GM19351 (cell line): ENCODE measurements around the gene LHX1.

Experiments
- ATAC-seq: cut with Tn5 transposase; IDR thresholded peaks from one replicate; pipeline ENCODE4 v1.9.1; 2021; ENCODE audit warnings: mild to moderate bottlenecking, moderate library complexity; ENCODE audit not compliant: unreplicated experiment

The LHX1 gene

DNA sequence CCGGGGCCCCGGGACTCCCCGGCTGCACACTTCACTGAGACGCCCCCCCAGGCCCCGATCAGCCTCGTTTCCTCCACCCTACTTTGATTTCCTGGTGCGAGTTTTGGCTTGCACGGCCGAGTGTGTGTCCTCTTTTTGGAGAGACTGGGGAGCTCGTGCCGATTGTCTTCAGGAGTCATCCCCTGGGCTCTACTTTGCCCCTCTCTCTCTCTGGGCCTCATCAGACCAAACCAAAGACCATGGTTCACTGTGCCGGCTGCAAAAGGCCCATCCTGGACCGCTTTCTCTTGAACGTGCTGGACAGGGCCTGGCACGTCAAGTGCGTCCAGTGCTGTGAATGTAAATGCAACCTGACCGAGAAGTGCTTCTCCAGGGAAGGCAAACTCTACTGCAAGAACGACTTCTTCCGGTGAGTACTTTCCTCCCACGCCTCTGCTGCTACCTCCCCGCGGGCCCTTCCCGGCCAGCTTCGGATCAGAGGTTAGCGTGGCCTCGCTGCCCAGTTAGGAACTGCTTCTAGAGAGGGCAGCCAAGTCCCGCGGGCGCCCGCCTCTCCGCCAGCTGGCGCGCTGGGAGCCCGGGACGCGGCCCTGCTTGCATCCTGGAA, 787 bp downstream of the LHX1 start:
- ATAC-seq: no peak

DNA sequence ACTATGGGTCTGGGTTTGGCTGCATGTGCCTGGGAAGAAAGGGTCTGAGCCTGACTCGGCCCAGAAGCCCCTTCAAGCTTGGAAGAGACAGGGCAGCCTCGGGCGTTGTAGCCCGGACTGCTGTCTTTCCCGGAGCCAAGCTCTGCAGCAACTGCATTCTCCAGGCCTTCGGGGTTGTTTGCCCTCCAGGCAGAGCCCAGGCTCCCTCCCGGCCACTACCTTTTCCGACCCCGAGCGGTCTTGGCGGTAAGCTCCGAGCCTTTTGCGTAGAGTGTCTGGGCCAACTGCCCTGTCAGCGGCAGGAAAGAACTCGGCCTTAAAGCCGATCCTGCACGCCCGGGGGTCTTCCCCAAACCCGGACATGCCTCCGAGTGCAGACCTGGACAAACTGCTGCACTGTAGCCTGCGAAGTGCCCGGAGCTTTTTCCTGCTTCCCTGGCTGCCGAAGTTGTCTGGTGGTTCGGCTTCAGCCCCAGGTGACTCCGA, 1.3 kb downstream of the LHX1 start:
- ATAC-seq: no peak

DNA sequence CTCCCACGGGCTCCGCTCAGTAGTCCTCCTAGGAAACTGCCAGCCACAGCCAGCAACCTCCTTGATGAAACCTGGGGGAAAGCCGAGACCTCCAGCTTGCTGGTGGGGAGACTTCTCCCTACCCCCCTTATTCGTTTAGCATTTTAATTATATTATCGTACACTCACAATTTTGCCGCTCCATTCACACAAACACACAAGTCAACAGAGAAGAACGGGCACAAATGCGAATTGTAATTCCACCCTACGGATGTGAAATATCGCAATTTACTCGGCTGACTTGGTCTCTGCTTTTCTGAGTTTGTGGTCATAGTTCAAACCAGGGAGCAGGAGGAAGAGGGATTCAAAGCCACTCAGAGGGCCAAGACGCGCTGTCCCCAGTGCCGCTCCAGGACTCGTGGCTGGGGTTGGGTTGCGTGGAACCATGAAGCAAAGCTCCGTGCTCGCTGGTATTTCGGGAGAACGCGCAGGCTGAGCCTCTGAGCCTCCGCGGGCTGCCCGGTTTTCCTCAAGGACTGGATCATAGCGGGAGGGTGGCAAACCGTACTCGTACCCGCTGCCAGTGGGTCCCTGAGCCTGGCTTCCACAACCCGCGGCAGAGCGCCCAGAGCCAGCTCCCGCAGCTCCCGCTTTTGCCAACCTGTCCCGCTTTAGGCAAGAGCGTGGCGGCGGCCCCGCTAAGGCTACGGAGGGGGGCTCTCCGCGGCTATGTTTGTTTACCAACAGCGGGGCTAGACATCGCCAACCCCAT, 2.0 kb downstream of the LHX1 start:
- no peak for ATAC-seq

- no peak for ATAC-seq
Observed at GRCh38 chr17:36939802-36940312, 2.6 kb downstream of the LHX1 start.

DNA sequence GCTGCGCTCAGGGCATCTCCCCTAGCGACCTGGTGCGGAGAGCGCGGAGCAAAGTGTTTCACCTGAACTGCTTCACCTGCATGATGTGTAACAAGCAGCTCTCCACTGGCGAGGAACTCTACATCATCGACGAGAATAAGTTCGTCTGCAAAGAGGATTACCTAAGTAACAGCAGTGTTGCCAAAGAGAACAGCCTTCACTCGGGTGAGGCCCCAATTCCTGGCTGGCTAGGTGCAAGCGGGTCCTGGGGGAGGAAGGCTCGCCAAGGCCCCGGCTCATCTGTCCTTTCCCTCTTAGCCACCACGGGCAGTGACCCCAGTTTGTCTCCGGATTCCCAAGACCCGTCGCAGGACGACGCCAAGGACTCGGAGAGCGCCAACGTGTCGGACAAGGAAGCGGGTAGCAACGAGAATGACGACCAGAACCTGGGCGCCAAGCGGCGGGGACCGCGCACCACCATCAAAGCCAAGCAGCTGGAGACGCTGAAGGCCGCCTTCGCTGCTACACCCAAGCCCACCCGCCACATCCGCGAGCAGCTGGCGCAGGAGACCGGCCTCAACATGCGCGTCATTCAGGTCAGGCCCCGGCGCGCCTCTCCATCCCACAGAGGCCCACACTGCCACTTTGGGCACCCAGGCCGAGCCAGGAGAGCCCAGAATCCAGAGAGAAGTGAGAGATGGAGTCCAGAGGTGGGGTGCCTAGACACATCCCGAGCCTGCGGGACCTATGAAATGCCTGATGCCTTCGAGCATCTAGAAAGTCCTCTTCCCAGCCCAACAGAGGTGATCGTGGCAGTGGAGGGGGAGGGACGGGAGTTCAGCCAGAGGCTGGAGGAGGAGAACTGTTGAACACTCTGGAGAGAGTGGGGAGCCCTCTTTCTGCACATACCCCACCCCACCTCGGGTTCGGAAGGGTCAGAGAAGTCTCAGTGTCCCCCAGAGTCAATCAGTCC, 3.3 kb downstream of the LHX1 start:
- no peak for ATAC-seq

DNA sequence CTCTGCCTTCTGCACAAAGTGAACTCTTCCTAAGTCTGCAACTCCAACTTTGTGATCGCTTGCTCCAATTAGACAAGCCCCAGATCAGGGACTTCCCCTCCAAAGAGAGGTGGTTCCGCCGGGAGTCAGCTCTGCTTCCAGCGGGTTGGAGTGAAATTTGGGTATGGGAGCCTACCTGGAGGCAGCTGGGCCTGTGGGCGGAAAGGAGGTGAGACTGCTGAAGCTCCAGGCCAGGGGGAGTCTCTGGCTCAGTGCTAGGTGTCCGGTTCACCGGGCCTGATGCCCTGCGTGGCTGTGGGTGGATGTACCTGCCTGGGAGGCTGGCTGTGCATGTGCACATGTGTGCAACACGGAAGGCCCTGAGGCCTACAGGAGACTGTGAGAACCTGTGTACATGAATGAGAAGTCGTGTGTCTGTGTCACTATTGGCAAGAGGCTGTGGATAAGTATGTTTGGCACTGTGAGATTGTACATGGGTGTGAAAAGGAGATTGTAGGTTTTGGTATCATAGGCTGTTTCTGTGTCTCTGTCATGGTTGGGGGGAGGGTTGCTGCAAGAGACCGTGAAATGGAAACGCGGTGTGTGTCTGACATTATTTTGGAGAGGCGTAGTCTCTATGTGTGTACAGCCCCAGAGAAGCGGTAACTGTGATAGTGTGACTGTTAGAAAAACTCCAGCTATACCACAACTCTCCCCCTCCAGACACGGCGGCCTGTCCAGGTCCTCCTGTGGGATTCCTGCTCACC, 4.2 kb downstream of the LHX1 start:
- ATAC-seq: no peak

DNA sequence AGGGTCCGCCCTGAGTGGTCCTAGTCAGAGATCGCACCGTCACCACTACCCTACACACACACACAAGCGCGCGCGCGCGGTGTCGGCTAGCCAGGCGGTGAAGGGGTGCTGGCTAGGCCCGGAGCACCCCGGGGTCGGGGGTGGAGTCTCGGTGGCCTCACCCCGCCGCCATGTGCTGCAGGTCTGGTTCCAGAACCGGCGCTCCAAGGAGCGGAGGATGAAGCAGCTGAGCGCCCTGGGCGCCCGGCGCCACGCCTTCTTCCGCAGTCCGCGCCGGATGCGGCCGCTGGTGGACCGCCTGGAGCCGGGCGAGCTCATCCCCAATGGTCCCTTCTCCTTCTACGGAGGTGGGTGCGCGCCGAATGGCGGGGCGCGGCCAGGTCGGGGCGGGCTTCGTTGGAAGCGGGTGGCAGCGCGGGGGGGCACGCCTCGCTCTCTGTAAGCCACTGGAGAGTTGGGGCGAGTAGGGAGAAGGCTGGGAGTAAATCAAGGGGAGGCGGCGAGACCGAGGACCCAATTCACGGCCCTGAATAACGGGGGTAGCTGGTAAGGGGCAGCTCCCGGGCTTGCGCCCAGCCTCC, 4.8 kb downstream of the LHX1 start:
- ATAC-seq: no peak

GRCh38 chr17:36942631-36943125, 5.4 kb downstream of the LHX1 start:
- no peak for ATAC-seq

GRCh38 chr17:36943250-36944191, 6.2 kb downstream of the LHX1 start:
- ATAC-seq: no peak

DNA sequence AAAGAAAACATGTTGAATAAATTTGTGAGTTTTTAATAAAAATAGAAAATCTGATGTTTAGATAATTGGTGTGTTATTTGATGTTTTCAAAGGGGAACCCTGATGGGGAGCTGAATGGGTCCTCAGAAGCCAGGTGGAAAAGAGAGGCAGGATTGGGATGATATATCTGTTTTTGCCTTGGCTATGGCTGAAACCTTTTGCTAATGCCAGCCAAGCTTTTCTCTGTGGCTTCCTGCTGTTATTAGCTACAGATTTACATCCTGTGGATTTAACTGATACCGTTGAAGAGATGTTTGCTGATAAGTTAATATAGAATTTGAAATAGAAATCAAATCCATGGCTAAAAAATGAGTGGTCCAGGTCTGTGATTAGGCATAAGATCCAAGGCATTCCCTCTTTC, 7.3 kb downstream of the LHX1 start:
- ATAC-seq: no peak

GRCh38 chr17:36945140-36945539, 7.9 kb downstream of the LHX1 start:
- no peak for ATAC-seq

GRCh38 chr17:36945959-36946725, 8.9 kb downstream of the LHX1 start:
- no peak for ATAC-seq

GRCh38 chr17:36946726-36947091, 9.4 kb downstream of the LHX1 start:
- no peak for ATAC-seq

- ATAC-seq: no peak
Observed at GRCh38 chr17:36947922-36948716, 10.8 kb downstream of the LHX1 start.

DNA sequence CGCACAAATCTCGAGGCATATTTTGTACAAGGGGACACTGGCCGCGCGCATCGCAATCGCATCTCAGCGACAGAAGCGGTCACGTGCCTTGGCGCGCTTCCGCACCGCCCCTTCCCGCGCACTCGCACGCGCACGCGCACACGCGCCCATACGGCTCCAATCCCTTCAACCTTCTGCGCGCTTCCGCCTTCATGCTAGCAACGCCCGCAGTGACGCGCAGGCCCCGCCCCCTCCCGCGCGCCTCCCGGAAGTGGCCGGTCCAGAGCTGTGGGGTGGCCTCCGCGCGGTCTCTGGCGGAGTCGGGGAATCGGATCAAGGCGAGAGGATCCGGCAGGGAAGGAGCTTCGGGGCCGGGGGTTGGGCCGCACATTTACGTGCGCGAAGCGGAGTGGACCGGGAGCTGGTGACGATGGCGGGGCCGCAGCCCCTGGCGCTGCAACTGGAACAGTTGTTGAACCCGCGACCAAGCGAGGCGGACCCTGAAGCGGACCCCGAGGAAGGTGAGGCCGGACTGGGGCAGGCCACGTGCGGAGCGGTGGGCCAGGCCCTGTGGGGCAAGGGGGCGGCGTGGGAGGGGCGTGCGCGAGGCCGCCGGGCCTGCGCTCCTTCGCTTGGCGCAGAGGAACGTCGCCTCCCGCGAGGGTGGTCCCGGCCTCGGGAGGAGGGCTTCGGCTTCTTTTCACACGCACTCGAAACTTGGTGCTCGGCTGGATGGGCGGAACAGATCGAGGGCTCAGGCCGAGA, 11.6 kb downstream of the LHX1 start, which contains the start of gene AATF:
Gene AATF (plus strand): TSS at position 238 of the 744 bp plus-strand sequence. CDS start 172 bp downstream, at position 410.
- ATAC-seq: peak; percentile 89

GRCh38 chr17:36949461-36949927, 12.2 kb downstream of the LHX1 start:
- ATAC-seq: no peak
